Fibroblast of skin of right biceps (primary cell): ENCODE measurements around the gene CERS5.
"Not testable (repeated sequence)": the region's sequence is repeated elsewhere in the genome, so short reads cannot be mapped to it uniquely, and the experiment has no call there.

Source experiments
- DNase-seq: peaks from one replicate; pipeline ENCODE4 v3.0.0-alpha.2; 2013

The CERS5 gene

DNA sequence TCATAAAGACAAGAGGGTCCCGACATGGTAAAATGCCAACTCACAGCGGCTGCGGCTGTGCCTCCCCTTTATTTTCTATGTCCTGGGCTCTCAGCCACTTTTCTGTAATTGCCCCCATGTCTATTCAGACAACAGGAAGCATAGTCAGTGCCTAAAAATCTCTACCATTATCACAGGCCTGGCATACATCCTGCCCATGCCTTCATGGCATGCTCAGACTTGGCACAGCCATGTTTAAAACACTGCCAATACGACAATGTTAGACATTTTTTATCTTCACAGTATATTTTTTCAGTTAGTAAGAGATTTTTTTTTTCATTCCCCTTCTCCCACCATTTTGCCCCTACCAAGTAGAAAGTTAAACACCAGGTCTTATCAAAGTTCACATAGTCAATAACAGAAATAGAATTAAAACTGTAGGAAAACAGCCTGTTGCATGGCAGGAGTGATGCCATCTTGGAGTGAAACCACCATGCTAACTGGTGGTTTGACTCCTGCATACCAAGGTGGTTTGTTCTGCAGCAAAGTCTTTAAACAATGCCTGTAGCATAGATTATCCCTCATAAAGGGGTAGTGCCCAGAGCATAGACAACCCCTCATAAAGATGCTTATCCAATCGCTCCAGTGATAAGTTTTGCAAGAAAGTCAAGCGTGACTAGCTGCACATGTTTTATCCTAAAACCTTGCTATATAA, 18.9 kb upstream of the CERS5 start:
- DNase-seq: peak; percentile 61

DNA sequence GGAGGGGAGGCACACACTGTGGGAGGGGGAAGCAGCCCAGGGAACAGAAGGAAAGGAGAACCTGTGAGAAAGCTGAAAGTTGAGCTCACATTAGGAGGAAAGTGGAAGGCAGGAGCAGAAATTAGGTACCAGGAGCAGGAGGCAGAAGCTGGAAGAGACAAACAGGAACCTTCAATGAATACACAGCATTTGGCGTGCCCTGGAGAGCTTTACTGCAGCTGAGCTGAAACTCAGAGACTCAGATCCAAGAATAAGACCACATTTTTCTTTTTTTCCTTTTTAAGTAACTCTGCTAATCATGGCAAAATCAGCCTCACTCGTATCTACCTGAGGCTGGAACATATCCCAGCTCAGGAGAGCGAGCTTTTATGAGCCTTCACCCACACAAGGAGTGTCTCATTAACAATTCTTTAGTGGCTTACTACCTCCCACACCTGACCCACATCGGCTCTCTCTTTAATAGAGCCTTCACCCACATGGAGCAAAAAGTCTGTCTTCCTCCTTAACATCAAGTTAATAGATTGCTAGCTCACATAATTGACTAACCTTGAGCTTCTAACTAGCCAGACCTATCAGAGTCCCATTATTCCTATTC, 18.2 kb upstream of the CERS5 start:
- no peak for DNase-seq

DNA sequence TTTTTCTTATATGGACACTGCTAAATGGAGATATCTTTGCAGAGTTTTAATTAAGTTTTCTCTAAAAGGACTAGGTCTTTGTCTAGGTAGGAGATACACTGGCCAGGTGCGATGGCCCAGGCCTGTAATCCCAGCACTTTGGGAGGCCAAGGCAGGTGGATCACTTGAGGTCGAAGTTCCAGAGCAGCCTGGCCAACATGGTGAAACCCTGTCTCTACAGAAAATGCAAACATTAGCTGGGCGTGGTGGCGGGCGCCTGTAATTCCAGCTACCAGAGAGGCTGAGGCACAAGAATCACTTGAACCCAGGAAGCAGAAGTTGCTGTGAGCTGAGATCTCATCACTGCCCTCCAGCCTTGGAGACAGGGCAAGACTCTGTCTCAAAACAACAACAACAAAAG, 17.1 kb upstream of the CERS5 start:
- DNase-seq: no peak

DNA sequence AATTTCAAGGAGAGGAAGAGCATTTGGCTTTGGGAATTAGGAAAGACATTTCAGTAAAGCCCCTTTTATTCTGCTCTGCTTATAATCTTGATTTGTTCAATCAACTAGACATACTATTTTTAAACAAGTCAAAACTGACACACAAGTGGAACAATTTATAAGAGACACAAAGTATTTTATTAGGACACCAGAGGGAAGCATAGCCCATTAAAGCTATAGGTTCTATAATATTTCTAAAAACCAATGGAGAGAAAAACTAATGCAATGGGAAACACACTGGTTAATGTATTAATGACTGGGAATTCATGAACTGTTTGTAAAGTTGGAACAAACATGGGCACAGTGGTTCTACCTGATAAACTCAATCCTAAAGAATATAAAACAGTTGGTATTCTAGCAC, 15.3 kb upstream of the CERS5 start:
- DNase-seq: no peak

DNA sequence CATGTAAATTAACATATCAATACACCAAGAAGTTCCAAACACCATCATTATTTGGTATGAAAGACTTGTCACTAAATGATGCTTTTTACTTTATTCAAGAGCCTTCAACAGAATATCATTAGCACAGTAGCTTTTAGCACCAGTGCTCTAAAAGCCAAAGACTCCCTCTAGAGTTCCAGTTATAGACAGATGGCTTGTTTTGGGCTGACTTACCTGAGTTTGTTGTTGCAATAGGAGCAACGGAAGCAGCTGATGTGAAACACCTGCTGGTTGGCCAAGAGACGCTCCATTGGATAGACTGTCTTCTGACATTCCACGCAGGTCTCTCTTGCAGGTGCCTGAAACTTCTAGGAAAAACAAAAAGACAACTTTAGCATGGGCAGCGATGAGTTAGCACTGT, 14.5 kb upstream of the CERS5 start:
- no peak for DNase-seq

DNA sequence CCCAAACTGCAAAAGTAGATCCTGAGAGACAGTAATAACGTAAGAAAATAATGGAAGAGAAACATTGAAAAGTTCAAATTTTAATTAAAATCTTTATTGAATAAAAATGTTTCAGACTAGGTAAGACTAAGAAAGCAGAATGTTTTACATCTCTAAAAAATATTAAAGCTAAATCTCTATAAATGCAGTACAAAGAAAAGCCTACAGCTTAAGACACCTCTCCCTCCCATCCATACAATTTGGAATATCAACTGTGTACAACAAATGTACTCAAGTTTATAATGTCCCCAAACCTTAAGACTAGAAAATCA, 8.5 kb upstream of the CERS5 start:
- no peak for DNase-seq

DNA sequence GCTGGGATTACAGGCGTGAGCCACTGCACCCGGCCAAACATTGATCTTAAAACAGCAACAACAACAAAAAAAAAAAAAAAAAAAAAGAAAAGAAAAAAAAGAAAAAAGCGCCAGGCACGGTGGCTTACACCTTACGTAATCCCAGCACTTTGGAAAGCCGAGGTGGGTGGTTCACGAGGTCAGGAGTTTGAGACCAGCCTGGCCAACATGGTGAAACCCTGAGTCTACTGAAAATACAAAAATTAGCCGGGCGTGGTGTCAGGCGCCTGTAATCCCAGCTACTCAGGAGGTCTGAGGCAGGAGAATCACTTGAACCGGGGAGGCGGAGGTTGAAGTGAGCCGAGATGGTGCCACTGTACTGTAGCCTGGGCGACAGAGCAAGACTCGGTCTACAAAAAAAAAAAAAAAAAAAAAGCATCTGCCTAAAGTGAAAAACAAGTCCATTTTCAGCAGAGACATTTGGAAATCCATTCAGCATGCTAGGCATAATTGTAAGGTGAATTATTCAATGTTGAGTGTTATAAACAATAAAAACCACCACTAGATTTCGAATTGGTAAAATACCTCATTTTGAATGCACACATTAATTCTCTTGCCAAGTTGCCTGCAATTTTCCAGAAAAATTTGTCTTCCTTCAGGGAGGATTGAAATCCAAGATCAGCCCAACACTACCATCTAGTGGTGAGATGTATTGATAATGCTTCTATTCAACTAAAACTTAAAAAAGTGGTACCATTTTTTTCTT, 8.0 kb upstream of the CERS5 start:
- DNase-seq: peak; percentile 78

DNA sequence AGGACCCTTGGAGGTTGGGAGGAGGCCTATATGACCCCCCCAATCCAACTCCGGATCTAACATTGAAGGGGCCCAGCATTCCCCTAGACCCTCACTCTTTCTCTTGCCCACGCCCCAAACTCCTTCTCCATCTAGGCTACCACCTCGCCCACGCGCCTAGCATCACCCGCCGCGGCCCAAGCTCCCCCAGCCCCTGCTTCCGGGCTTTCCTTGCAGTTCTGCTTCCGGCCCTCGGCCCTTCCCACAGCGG, 445 bp downstream of the CERS5 start:
- DNase-seq: no peak

DNA sequence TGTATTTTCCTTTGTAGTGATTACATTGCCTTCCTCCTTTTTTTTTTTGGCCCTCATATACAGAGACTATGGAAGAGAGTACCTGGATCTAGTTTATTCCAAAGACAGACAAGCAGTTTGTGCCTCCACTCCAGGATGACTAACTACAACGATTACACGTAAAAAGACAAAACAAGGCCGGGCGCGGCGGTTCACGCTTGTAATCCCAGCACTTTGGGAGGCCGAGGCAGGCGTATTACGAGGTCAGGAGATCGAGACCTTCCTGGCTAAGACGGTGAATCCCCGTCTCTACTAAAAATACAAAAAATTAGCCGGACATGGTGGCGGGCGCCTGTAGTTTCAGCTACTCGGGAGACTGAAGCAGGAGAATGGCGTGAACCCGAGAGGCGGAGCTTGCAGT, 2.2 kb downstream of the CERS5 start:
- DNase-seq: no peak

DNA sequence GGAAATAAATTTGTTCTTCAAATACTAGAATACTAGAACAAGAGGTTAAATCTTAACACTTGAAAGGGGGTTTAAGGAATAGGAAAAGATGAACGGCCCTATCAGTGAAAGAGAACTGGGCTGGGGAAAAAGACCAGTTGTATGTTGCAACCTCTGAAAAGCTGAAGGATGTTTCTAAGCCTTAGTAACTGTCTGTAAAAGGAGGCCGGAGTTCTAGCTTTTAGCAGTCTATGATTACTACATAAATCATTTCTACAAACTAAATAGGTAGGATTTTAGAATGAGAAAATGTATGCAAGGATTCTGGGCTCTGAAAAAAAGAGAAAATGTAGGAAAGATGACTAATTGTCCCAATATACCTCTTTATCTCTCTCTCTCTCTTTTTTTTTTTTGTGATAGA, 4.9 kb downstream of the CERS5 start:
- peak; percentile 48 for DNase-seq

DNA sequence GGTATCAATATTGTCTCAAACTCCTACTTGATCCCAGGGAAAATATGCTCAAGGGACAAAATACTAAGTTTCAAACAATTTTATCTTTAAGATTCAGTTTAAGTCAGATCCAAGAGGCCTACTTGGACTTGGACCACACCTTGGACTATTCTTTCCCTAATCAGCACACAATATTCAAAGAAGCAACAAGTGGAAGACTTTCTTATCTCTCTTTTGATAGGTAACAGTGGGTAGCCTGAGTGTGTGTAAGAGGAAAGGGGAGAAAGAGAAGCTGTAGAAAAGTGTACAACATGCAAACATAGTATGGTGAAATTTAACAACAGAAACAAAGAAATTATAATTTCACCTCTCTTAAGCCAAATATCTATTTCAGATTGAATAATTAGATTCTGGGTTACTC, 6.5 kb downstream of the CERS5 start:
- DNase-seq: no peak

DNA sequence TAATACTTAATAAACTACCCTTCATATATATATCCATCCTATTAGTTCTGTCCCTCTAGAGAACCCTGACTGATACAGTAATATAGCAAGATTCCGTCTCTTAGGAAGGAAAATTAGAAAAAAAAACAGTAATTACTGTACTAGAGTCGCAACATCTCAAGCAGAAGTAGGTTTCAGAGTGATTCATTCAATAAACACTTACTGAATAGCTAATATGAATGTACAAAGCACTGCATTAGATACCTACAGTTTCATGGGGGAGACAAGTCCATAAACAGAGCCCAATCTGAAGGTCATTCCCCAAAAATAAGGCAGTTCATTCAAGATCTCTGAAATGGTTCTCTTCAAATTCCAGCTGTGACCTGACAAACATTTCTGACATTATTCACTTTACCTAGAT, 9.9 kb downstream of the CERS5 start:
- peak; percentile 26 for DNase-seq

DNA sequence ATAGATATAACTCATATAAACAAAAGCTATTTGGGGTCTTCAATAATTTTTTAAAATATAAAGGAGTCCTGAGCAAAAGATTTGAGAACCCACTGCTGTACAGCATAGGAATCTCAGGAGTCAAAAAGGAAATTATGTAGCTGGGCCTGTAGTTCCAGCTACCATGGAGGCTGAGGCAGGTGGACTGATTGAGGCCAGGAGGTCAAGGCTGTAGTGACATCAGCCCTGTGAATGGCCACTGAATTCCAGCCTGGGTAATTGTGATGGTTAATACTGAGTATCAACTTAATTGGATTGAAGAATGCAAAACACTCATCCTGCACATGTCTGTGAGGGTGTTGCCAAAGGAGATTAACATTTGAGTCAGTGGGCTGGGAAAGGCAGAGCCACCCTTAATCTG, 10.5 kb downstream of the CERS5 start:
- no peak for DNase-seq

DNA sequence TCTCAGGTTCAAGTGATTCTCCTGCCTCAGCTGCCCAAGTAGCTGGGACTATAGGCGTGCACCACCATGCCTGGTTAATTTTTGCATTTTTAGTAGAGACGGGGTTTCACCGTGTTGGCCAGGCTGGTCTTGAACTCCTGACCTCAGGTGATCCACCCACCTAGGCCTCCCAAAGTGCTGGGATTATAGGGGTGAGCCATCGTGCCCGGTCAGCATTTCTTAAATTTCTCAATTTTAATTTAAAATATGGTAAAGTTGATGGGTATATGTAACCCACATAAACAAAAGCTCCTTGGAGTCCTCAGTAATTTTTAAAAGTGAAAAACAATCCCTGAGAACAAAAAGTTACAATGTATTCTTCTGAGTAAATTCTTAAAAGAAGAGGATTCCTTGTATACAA, 12.2 kb downstream of the CERS5 start:
- not testable (repeated sequence) for DNase-seq

DNA sequence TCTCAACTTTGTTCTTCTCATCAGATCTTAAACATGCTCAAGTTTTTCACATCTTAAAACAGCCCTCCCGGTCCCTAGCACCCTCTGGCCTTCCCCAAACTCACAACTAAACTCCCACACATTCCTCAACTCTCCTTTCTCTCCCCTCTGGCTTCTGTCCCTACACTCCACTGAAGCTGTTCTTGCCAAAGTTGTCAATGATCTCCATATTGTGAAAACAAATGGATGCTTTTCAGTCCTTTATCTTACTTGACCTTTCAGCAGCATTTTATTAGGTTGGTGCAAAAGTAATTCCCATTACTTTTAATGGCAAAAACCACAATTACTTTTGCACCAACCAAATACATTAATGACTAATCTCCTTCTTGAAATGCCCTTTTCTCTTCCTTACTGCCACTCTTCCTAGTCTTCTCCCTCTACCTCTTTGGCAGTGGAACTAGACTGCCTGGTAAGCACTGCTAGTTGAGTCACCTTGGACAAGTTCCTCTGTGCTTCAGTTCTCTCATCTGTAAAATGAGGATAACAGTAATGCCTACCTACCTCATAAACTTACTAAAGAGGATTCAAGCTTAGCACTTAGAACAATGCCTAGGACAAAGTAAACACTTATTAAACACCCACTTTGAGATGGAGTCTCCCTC, 16.0 kb downstream of the CERS5 start:
- DNase-seq: peak; percentile 11

DNA sequence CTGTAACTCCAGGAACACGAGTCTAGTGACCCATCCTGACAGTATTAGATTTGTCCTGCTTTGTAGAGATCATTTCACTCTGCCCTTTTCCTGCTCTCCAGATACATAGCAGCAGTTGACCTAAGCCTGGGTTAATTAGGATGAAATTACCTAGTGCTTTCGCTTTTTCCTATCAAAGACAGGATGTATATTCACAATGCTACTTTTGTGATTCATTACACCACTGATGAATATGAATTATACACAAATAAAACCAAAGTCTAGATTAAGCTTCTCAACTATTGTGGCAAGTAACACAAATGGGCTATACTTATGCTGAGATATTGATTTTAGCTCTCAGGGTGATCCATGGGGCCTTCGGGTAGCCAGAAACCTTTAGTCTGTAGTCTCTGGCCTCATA, 17.9 kb downstream of the CERS5 start:
- DNase-seq: no peak

DNA sequence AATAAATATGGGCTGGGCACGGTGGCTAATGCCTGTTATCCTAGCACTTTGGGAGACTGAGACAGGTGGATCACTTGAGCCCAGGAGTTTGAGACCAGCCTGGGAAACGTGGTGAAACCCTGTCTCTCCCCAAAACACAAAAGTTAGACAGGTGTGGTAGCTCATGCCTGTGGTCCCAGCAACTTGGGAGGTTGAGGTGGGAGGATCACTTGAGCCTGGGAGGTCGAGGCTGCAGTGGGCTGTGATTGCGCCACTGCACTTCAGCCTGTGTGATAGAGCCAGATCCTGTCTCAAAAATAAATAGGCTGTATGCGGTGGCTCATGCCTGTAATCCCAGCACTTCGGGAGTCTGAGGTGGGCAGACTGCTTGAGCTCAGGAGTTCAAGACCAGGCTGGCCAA, 19.2 kb downstream of the CERS5 start:
- DNase-seq: not testable (repeated sequence)

DNA sequence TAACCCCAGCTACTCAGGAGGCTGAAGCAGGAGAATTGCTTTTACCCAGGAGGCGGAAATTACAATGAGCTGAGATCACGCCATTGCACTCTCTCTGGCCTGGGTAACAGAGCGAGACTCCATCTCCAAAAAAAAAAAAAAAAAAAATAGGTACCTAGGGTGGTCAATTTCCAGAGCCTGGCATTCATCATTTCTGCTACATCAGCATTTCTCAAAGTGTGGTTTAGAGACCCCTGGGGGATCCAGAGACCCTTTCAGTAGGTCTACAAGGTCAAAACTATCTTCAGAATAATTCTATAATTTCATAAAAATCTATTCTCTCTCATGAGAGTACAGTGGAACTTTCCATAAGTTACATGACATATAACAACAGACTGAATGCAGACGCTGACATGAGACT, 19.9 kb downstream of the CERS5 start:
- DNase-seq: no peak

DNA sequence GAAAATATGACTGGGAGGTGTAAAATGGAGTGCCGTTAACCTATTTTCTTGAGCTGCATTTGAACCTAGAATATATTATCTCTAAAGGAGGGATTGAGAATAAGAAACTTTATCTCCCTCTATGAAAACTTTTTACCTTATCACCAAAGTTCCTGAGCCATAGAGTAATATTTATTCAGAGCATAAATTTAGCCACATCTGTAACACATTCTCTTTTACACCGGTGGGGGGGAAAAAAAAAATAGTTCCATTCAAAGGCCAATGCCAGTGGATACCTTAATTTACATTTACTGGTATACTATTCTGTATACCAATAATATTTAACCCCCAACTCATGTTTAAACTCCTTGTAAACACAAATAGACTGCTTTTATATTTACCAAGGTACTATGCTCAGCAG, 21.7 kb downstream of the CERS5 start:
- DNase-seq: no peak

DNA sequence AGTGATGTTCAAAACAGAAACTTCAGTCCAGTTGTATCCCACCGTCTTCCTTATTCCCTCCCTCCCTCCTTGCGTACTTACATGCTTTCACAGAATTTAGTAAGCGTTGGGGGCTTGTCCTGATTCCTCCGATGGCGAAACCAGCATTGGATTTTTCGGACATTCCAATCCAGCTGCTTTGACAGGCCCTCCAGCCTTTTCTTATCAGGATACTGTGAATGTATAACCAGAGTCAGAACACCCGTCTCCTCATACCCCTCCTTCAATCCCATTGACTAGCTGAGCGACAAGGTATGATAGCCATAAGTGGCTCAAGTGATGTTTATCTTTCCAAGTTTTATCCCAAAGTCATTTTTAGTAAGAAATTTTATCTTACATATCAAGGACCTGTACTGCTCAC, 24.2 kb downstream of the CERS5 start:
- no peak for DNase-seq

DNA sequence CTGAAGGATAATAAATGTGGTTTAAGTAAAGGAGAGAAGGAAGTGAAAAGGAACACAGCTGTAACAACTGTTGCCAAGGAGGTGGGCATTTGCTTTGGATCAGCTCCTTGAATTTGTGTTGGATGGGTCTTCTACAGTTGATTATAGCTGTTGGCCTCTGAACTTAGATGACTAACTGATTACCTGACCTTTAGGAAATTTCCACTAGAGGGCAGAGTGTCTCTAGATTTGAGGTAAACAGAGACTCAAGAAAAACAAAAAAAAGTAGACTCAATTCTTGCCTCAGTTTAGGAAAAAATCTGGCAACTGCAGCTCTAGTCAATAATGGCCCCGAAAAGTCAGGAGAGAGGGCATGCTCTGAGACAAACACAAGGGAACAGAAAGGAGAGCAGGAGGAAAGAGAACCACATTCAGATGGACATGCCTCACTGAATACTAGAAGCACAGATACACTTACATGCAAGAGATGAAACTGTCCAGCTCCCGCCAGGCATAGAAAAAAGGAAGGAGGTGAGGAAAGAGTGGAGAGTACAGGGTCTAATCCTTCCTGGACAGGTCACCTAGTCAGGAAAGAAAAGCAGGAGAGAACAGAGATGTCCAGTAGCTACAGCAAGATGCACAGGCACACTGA, 34.5 kb downstream of the CERS5 start:
- DNase-seq: peak; percentile 56

DNA sequence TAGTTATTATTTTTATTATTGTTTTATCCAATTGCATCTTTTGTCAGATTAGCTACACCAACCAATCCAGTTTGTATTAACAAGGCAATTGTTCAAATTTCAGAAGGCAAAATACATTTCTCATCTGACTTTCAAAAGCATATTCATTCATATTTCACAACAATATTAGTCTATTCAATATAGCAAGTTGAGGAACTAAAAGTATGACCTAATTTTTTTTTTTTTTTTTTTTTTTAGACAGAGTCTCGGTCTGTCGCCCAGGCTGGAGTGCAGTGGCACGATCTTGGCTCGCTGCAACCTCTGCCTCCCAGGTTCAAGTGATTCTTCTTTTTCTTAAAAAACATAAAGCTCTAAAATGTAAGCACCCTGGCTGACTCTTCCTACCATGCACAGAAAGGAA, 37.9 kb downstream of the CERS5 start:
- no peak for DNase-seq

DNA sequence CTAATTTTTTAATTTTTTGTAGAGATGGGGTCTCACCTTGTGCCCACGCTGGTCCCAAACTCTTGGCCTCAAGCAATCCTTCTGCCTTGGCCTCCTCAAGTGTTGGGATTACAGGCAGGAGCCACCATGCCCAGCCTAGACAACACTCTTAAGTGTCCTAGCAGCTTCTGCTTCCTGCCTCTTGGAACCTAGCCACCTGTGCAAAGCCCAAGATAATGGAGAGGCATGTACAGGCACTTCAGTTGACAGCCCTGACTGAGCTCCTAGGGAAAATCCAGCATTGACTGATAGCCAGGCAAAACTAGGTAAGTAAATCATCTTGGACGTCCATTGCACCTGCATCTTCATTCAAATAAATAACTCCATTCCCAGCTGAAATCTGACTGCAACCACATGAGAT, 39.6 kb downstream of the CERS5 start:
- DNase-seq: no peak

DNA sequence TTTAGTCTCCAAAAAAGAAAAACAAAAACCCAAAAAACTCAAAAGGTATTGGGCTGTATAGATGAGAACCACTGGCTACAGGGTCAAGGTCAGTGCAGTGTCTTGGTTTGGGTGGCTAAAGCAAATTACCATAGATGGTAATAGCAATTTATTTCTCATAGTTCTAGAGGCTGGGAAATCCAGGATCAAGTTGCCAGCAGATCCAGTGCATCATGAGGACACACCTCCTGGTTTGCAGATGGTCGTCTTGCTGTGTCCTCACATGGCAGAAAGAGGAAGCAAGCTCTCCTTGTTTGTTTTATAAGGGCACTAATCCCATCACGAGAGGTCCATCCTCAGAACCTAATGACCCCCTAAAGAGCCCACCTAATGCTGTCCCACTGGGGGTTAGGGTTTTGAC, 44.0 kb downstream of the CERS5 start:
- DNase-seq: no peak
